SK-N-SH (cell line): ENCODE data around the gene PRKD3. TPM values are rescaled to one million over a fixed set of nuclear protein-coding genes. Genes with fewer than 3 reads are reported as not detected.

Experiments used
- CTCF ChIA-PET: fragments of 300-600, 350-600 bp; formaldehyde crosslinking; extraction: SDS; loops from one replicate; lab custom pipeline; 2021; lab: Yijun Ruan, JAX
- POLR2A ChIA-PET: fragments of 350-600 bp; sonication (Branson Sonifier 250); formaldehyde crosslinking; extraction: SDS; loops from one replicate; lab custom pipeline; 2020; ENCODE audit warnings: antibody characterized with exemption, inconsistent platforms; lab: Yijun Ruan, JAX
- DNase-seq: peaks from one replicate; pipeline ENCODE4 v3.0.0; 2012
- H2AFZ ChIP-seq: fragments of 200-600 bp; sonication (generic); 2 replicates; pipeline ENCODE4 v1.8.1; 2016; ENCODE audit warnings: antibody characterized with exemption, mild to moderate bottlenecking, low read depth
- H3F3A ChIP-seq: fragments of 200-600 bp; sonication (generic); replicated peaks from 2 replicates; pipeline ENCODE3; 2016; ENCODE audit warnings: antibody characterized with exemption, mild to moderate bottlenecking; ENCODE audit not compliant: insufficient read depth
- H3K27ac ChIP-seq, 2 experiments: fragments of 200-500 bp in 1 of 2; fragments of 200-600 bp in 1 of 2; sonication (Bioruptor generic) in 1 of 2; sonication (generic), shearing (Covaris generic) in 1 of 2; 2 replicates each; pipeline versions ENCODE4 v1.5.1 to v1.6.1; 2014 to 2016; ENCODE audit warnings: low read depth in 2 of 2, inconsistent platforms in 1 of 2, low read length in 1 of 2, mild to moderate bottlenecking in 1 of 2, mixed read lengths in 1 of 2
- H3K27me3 ChIP-seq: fragments of 200-600 bp; sonication (generic), shearing (Covaris generic); 2 replicates; pipeline ENCODE4 v1.6.1; 2016; ENCODE audit warnings: mixed run types; ENCODE audit not compliant: insufficient read depth
- H3K36me3 ChIP-seq, 2 experiments: fragments of 200-500 bp in 1 of 2; fragments of 200-600 bp in 1 of 2; sonication (Bioruptor generic) in 1 of 2; sonication (generic) in 1 of 2; replicated peaks in 1 of 2; 2 replicates each; pipeline versions ENCODE3 to v1.5.1; 2014 to 2016; ENCODE audit warnings: low read length in 1 of 2, mild to moderate bottlenecking in 1 of 2; ENCODE audit not compliant: insufficient read depth in 2 of 2, control insufficient read depth in 1 of 2
- H3K4me1 ChIP-seq, 2 experiments: fragments of 200-500 bp in 1 of 2; fragments of 200-600 bp in 1 of 2; sonication (Bioruptor generic) in 1 of 2; sonication (generic), shearing (Covaris generic) in 1 of 2; 2 replicates each; pipeline versions ENCODE4 v1.5.1 to v1.6.1; 2014 to 2016; ENCODE audit warnings: low read depth in 1 of 2, low read length in 1 of 2, mixed run types in 1 of 2; ENCODE audit not compliant: insufficient read depth in 2 of 2, control insufficient read depth in 1 of 2
- H3K4me2 ChIP-seq: fragments of 200-600 bp; sonication (generic), shearing (Covaris generic); 2 replicates; pipeline ENCODE4 v1.6.1; 2017; ENCODE audit warnings: mixed run types
- H3K4me3 ChIP-seq, 2 experiments: fragments of 200-500 bp in 1 of 2; fragments of 200-600 bp in 1 of 2; sonication (Bioruptor generic) in 1 of 2; sonication (generic), shearing (Covaris generic) in 1 of 2; 2 replicates each; pipeline versions ENCODE4 v1.5.1 to v1.8.1; 2014 to 2016; ENCODE audit warnings: low read depth in 2 of 2, inconsistent platforms in 1 of 2, low read length in 1 of 2, mild to moderate bottlenecking in 1 of 2, mixed read lengths in 1 of 2, moderate library complexity in 1 of 2
- H3K79me2 ChIP-seq: fragments of 200-600 bp; sonication (generic); 2 replicates; pipeline ENCODE4 v1.8.1; 2017; ENCODE audit warnings: mild to moderate bottlenecking; ENCODE audit not compliant: insufficient read depth
- H3K9ac ChIP-seq: fragments of 200-600 bp; sonication (generic); 2 replicates; pipeline ENCODE4 v1.6.1; 2017; ENCODE audit warnings: mixed run types
- H3K9me2 ChIP-seq: fragments of 200-600 bp; sonication (generic); 2 replicates; pipeline ENCODE4 v1.6.1; 2017; ENCODE audit warnings: mixed run types
- H3K9me3 ChIP-seq: fragments of 200-600 bp; sonication (generic); 2 replicates; pipeline ENCODE4 v1.6.1; 2017; ENCODE audit warnings: mixed run types, mild to moderate bottlenecking, moderate library complexity
- H4K20me1 ChIP-seq: fragments of 200-600 bp; sonication (generic); 2 replicates; pipeline ENCODE4 v1.6.1; 2017; ENCODE audit warnings: mild to moderate bottlenecking, mixed run types; ENCODE audit not compliant: insufficient read depth
- CHD2 ChIP-seq: fragments of 150-350 bp; IDR thresholded peaks from 2 replicates; pipeline ENCODE4 v1.6.1; 2018; ENCODE audit warnings: low read length; ENCODE audit not compliant: partially characterized antibody
- ELF1 ChIP-seq: IDR thresholded peaks from 2 replicates; pipeline ENCODE4 v1.4.0; 2012
- EP300 ChIP-seq, 2 experiments: IDR thresholded peaks; 2 replicates each; pipeline versions ENCODE4 v1.4.0 to v1.6.1; 2012; ENCODE audit warnings: borderline replicate concordance in 1 of 2, low read depth in 1 of 2, low read length in 1 of 2
- FOXJ3 ChIP-seq: sonication (generic); formaldehyde crosslinking; IDR thresholded peaks from 2 replicates; pipeline ENCODE4 v1.5.1; 2020; ENCODE audit warnings: mild to moderate bottlenecking, missing genetic modification reagents
- FOXM1 ChIP-seq: IDR thresholded peaks from 2 replicates; pipeline ENCODE4 v1.4.0; 2012; ENCODE audit warnings: low read depth, mild to moderate bottlenecking
- GATA2 ChIP-seq: sonication (generic); formaldehyde crosslinking; IDR thresholded peaks from 2 replicates; pipeline ENCODE4 v1.5.0; 2020; ENCODE audit warnings: mild to moderate bottlenecking, missing genetic modification reagents
- JUND ChIP-seq: IDR thresholded peaks from 2 replicates; pipeline ENCODE4 v1.4.0; 2012
- NFIC ChIP-seq: IDR thresholded peaks from 2 replicates; pipeline ENCODE4 v1.4.0; 2012; ENCODE audit warnings: borderline replicate concordance
- RCOR1 ChIP-seq: fragments of 150-350 bp; IDR thresholded peaks from 2 replicates; pipeline ENCODE4 v1.6.1; 2017; ENCODE audit warnings: antibody characterized with exemption, low read length
- SMC3 ChIP-seq: IDR thresholded peaks from 2 replicates; pipeline ENCODE4 v1.6.1; 2012; ENCODE audit warnings: low read depth, low read length, improper control_type of control experiment
- TEAD4 ChIP-seq: IDR thresholded peaks from 2 replicates; pipeline ENCODE4 v1.4.0; 2012; ENCODE audit warnings: mild to moderate bottlenecking, borderline replicate concordance; ENCODE audit not compliant: insufficient read depth
- YY1 ChIP-seq: IDR thresholded peaks from 2 replicates; pipeline ENCODE4 v1.4.0; 2012; ENCODE audit warnings: low read depth, mild to moderate bottlenecking
- WGBS: methylation state at CpG from one replicate; pipeline ENCODE4 v1.1.6; 2017; ENCODE audit warnings: low lambda C conversion rate; 5-methylcytosine and 5-hydroxymethylcytosine counted together
- polyA plus RNA-seq, 3 experiments: library from polyadenylated mRNA; depleted of rRNA; stranded (reverse); fragments of >200 nt; gene quantifications; 2 replicates each; pipeline ENCODE4 v1.2.3, GENCODE V29; 2012
- TF ChIP-seq, protein P1 (sequence below): IDR thresholded peaks from 2 replicates; pipeline ENCODE4 v1.4.0; 2012; ENCODE audit warnings: low read depth, borderline replicate concordance
- TF ChIP-seq, protein P2 (sequence below): fragments of 150-350 bp; IDR thresholded peaks from 2 replicates; pipeline ENCODE4 v1.6.1; 2017; ENCODE audit warnings: antibody characterized with exemption, low read length, low read depth, borderline replicate concordance
- TF ChIP-seq, protein P3 (sequence below): IDR thresholded peaks from 2 replicates; pipeline ENCODE4 v1.4.0; 2012; ENCODE audit warnings: low read depth

Gene PRKD3
- polyA plus RNA-seq, 1 of the 3 experiments (the other 2 are of a cell fraction) = 15.9 TPM

DNA sequence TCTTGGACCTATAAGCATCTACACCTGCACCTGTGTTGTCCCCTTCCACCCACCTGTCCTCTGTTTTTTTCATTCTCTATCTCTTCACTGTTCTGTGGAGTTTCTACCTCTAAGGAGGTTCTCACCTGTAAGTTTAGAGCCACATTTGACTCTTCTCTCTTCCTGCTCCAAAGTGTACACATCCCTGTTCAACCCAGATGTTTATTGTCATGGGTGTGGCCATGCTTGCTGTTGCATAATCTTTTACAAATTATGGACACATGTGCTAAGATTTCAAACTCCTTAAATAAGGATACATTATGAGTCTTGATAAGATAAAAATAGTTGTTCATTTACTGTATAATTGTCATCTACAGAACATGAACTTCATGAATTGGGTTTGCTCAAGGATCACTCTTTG lies 47.4 kb upstream of the PRKD3 start (continued):
- TF ChIP-seq, protein P1, sequence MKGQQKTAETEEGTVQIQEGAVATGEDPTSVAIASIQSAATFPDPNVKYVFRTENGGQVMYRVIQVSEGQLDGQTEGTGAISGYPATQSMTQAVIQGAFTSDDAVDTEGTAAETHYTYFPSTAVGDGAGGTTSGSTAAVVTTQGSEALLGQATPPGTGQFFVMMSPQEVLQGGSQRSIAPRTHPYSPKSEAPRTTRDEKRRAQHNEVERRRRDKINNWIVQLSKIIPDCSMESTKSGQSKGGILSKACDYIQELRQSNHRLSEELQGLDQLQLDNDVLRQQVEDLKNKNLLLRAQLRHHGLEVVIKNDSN = no peak
- TF ChIP-seq FOXJ3 (CRISPR knock-in tag) (no peak), EP300 (IDR thresholded peaks at IDR 0.05; ENCODE audit: borderline replicate concordance in 1 of 2, low read depth in 1 of 2, low read length in 1 of 2) (no peak), RCOR1 (no peak)
- TF ChIP-seq, protein P2, sequence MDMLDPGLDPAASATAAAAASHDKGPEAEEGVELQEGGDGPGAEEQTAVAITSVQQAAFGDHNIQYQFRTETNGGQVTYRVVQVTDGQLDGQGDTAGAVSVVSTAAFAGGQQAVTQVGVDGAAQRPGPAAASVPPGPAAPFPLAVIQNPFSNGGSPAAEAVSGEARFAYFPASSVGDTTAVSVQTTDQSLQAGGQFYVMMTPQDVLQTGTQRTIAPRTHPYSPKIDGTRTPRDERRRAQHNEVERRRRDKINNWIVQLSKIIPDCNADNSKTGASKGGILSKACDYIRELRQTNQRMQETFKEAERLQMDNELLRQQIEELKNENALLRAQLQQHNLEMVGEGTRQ = no peak
- TF ChIP-seq, all 33 proteins: peak for 0

DNA sequence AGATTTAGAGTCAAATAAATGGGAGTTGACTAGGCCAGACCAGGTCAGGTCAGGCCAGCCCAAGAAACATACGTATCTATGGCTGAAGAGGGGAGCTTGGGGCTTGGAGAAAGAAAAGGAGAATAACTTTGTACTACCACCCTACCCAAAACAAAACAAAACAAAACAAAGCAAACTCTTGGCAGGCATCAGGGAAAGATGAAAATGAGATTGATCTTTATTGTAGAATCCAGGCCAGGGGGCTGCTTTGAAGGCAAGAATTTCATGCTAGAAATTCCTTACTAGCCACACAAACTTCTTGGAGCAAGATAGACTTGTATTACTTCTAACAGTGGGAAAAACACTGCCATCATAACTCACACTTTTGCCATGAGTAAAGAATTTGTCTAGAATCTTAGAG lies 46.0 kb upstream of the PRKD3 start:
- no peaks in the 10 kb centered on the region for H3K9me3 ChIP-seq
- H3K9me2 ChIP-seq = no peaks in the 10 kb centered on the region
- ChIA-PET POLR2A (no interaction called here), CTCF (no interaction called here)
- TF ChIP-seq SMC3 = no peak
- TF ChIP-seq, protein P2 = no peak
- no peak for TF ChIP-seq FOXJ3 (CRISPR knock-in tag)
- TF ChIP-seq YY1 = no peak
- TF ChIP-seq JUND = no peak
- H3K4me1 ChIP-seq = no peaks in the 10 kb centered on the region
- WGBS = 77% methylated on average over 1 of the region's 1 CpG
- H3K27ac ChIP-seq = no peak overlapping the region
- no peak overlapping the region for H3K9ac ChIP-seq
- H3K79me2 ChIP-seq = no peaks in the 10 kb centered on the region
- no peaks in the 10 kb centered on the region for H3K27me3 ChIP-seq
- no peak overlapping the region for H3K4me2 ChIP-seq
- H3F3A ChIP-seq = no peaks in the 10 kb centered on the region
- DNase-seq = no peak
- no peak overlapping the region for H2AFZ ChIP-seq
- H4K20me1 ChIP-seq = no peaks in the 10 kb centered on the region
- H3K36me3 ChIP-seq = no peaks in the 10 kb centered on the region
- no peak overlapping the region for H3K4me3 ChIP-seq

DNA sequence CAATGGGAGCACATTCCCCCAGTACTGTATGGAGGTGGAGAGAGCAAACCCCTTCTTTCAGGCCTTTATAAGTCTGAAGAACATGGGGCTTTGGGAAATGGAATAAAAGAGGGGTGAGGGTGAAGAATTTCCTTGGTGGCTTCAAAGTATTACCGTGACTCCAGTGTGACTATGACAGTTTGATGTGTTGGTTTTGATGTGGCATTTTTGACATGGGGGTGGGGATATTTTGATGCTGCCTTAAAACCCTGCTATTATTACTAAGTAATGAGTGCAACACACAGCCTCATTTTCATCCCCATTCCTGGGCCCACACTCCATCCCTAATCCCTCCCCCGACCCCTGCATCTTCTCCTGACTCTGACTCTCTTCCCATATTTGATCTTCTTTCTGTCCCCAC lies 43.4 kb upstream of the PRKD3 start:
- Histone ChIP-seq H3K9ac (no peak overlapping the region), H3K27me3 (no peaks in the 10 kb centered on the region)
- TF ChIP-seq CHD2 (no peak), RCOR1 (no peak), YY1 (no peak), ELF1 (no peak), TEAD4 (no peak), FOXM1 (no peak), NFIC (no peak), GATA2 (no peak)
- TF ChIP-seq, protein P3, sequence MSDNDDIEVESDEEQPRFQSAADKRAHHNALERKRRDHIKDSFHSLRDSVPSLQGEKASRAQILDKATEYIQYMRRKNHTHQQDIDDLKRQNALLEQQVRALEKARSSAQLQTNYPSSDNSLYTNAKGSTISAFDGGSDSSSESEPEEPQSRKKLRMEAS = no peak
- TF ChIP-seq, protein P2 = no peak
- TF ChIP-seq, all 33 proteins: peak for 0
- 85% methylated on average over 2 of the region's 2 CpGs for WGBS
- Histone ChIP-seq H3F3A (no peaks in the 10 kb centered on the region), H3K27ac (no peak overlapping the region), H3K79me2 (no peaks in the 10 kb centered on the region), H3K36me3 (no peaks in the 10 kb centered on the region), H2AFZ (no peak overlapping the region), H4K20me1 (no peaks in the 10 kb centered on the region), H3K4me3 (no peak overlapping the region), H3K9me2 (no peaks in the 10 kb centered on the region), H3K4me1 (peaks cover 0 to under 1% of the 10 kb centered on the region in 2 experiments; a peak in 1 of 4 replicates), H3K4me2 (no peak overlapping the region), H3K9me3 (no peaks in the 10 kb centered on the region)
- ChIA-PET POLR2A (no interaction called here), CTCF (interaction anchor here (0.7 to 1.4 kb wide), 3 partner anchors 9 to 43 kb away, joined by 3 to 5 read pairs (median 4); no protein-coding TSS in a partner anchor)
- DNase-seq = no peak
